Mononuclear cell (primary cell): ENCODE data around the gene GNG7. TPM values are rescaled to one million over a fixed set of nuclear protein-coding genes. Genes with fewer than 3 reads are reported as not detected.

ENCODE experiments used
- H3K27me3 ChIP-seq: 2 replicates; pipeline ENCODE4 v1.6.0; 2011; ENCODE audit warnings: low read length, control low read depth; ENCODE audit not compliant: insufficient read depth
- H3K4me1 ChIP-seq: 2 replicates; pipeline ENCODE4 v1.5.1; 2011; ENCODE audit warnings: mild to moderate bottlenecking, low read length, control low read depth; ENCODE audit not compliant: insufficient read depth
- H3K4me3 ChIP-seq: 2 replicates; pipeline ENCODE4 v1.5.1; 2011; ENCODE audit warnings: mild to moderate bottlenecking, low read length, moderate library complexity
- H3K9me3 ChIP-seq: 2 replicates; pipeline ENCODE4 v1.5.1; 2011; ENCODE audit warnings: low read depth, mild to moderate bottlenecking, control low read depth, low read length
- total RNA-seq: library from RNA; depleted of rRNA; stranded (reverse); fragments of >200 nt; gene quantifications from one replicate; pipeline ENCODE4 v1.2.3, GENCODE V29; 2012

Gene GNG7
- total RNA-seq, 1 donor, result 2.0 TPM

DNA sequence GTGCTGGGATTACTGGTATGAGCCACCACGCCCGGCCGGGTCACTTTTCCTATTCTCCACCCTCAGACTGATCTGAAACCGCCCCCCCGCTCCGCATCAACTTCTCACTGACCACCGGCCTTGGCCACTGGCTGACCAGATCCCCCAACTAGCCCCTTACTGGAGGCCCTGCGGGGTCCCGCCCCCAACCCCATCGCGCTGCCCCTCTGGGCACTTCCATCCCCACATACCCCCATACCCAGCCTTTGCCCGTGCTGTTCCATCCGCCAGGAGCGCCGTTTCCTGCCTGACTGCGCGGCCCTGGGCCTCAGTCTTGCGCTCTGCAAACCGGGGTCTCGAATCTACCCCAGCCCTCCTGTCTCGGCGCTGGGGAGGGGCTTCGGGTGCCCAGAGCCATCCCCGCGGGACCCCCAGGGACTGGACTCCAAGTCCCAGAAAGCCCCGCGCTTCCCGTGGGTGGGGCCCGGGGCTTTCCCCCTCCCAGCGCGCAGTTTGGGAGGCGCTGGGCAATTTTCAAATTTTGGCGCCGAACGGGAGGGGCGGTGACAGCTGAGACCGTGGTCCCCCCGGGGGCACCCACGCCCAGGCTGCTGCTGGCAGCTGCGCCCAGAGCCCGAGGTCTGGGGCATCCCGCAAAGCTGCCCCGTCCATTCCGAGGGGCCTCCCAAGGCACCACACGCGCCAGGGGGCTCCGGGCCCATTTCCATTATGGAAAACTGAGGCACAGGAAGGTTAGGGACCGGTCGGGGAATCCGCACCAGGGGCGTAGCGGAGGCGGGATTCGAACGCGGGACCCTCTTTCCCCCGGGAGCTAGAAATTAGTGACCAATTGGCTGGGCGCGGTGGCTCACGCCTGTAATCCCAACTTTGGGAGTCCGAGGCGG, 240.5 kb downstream of the GNG7 start:
- H3K4me1 ChIP-seq, result peaks cover 22% of the 10 kb centered on the region
- H3K9me3 ChIP-seq, result no peaks in the 10 kb centered on the region
- peak overlapping the region; percentile 50 for H3K4me3 ChIP-seq
- no peaks in the 10 kb centered on the region for H3K27me3 ChIP-seq

Other genes starting within 250 kb of the GNG7 start
- gene LMNB2, start 245.7 kb downstream of the GNG7 start, total RNA-seq, result 6.7 TPM
- 528 TPM for gene GADD45B, start 226.6 kb downstream of the GNG7 start, total RNA-seq
- 1.2 TPM for gene DIRAS1, start 18.7 kb upstream of the GNG7 start, total RNA-seq
- 11.5 TPM for gene SLC39A3, start 37.3 kb upstream of the GNG7 start, total RNA-seq
- gene SGTA, start 80.6 kb upstream of the GNG7 start, total RNA-seq, result 23.0 TPM
- 15.4 TPM for gene THOP1, start 82.8 kb upstream of the GNG7 start, total RNA-seq
- gene ZNF554, start 117.2 kb upstream of the GNG7 start, total RNA-seq, result 1.8 TPM
- 3.1 TPM for gene ZNF555, start 138.8 kb upstream of the GNG7 start, total RNA-seq
- gene ZNF556, start 164.6 kb upstream of the GNG7 start, total RNA-seq, result not detected
- 1.0 TPM for gene ZNF57, start 198.2 kb upstream of the GNG7 start, total RNA-seq
- 1.4 TPM for gene ZNF77, start 242.3 kb upstream of the GNG7 start, total RNA-seq